ENCODE measurements around the gene SPTY2D1. TPM values are rescaled to one million over a fixed set of nuclear protein-coding genes. Genes with fewer than 3 reads are reported as not detected.
"Not testable (repeated sequence)": the region's sequence is repeated elsewhere in the genome, so short reads cannot be mapped to it uniquely, and the experiment has no call there.

SPTY2D1 gene
- 10.9 TPM for total RNA-seq (ENCODE audit: unreplicated experiment)
- long read RNA-seq, full-length matches to known transcripts: 1 of 1 reads
- long read RNA-seq, partial matches to known transcripts: 0 of 1 reads
- long read RNA-seq, other reads (novel, unspliced or antisense): 0 of 1 reads

DNA sequence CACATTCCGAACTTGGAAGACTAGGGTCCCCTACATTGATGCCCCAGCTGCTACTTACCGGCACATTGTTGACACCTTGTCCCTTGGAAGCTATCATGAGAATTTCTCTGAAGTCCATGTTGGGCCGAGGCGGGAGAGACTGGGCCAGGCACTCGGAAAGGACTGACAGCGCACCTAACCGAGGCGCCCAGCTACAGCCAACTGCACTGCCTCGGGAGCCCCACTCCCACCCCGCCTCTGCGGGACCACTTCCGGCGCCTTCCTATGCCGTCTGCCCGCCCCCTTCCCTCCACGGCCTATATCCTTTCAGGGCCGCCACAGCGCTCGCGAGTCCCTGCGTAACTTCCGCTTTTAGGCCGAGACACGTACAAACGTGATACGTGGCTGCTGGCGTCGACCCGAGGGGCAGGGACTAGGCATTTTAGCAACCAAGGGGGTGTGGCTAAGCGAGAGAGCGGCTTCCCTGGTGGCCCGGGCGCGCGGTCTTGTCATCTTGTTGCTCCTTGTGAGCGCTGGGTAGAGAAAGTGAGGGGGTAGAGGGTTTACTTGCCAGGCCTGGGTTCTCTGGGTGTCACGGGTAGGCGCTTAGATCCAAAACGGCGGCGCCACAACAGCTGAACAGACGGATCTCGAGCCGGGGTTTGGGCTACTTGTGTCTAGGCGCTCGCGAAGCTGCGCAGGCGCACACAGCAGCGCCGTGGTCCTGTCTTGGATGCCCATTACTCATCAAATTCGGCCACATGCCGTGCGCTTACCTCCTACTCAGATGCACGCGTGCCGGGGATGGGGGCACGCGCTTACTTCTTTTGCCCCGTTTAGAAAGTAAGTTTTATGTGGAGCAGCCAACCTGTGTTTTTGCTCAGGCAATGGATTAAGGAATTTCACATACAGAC, at the start of gene SPTY2D1:
SPTY2D1 (minus strand) TSS at position 203 of the 893 bp plus-strand sequence; CDS start at position 118, 85 bp downstream.
- DNase-seq: peak; percentile 97
- Mint-ChIP-seq H3K4me3 (ENCODE audit: unreplicated experiment) (peak within 1 kb of the TSS; percentile 98), H3K36me3 (ENCODE audit: unreplicated experiment) (no peaks in the 10 kb centered on the region), H3K9me3 (ENCODE audit: unreplicated experiment) (peaks cover 12% of the 10 kb centered on the region), H3K27me3 (ENCODE audit: unreplicated experiment) (no peaks in the 10 kb centered on the region), H3K27ac (ENCODE audit: unreplicated experiment) (peak within 1 kb of the TSS; percentile 100), H3K4me1 (ENCODE audit: low read depth, unreplicated experiment) (peaks cover 6% of the 10 kb centered on the region)
- TF ChIP-seq CTCF (IDR thresholded peaks at IDR 0.05; ENCODE audit: partially characterized antibody, unreplicated experiment): no peak

DNA sequence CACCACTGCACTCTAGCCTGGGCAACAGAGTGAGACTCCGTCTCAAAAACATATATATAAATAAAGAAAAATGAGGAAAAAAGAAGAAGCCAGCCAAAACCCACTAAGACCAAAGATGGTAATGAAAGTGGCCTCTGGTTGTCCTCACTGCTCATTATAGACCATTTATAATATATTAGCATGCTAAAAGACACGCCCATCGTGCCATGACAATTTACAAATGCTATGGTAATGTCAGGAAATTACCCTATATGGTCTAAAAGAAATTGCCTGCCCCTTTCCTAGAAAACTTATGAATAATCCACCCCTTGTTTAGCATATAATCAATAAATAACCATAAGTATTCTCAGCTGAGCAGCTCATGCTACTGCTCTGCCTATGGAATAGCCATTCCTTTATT, 48.3 kb upstream of the SPTY2D1 start:
- no peak for TF ChIP-seq CTCF (IDR thresholded peaks at IDR 0.05; ENCODE audit: partially characterized antibody, unreplicated experiment)
- H3K27ac Mint-ChIP-seq (ENCODE audit: unreplicated experiment): no peak overlapping the region
- H3K9me3 Mint-ChIP-seq (ENCODE audit: unreplicated experiment): no peaks in the 10 kb centered on the region

GRCh38 chr11:18681949-18682348, 47.8 kb upstream of the SPTY2D1 start:
- DNase-seq; H3K9me3 Mint-ChIP-seq (ENCODE audit: unreplicated experiment); H3K27ac Mint-ChIP-seq (ENCODE audit: unreplicated experiment); H3K27me3 Mint-ChIP-seq (ENCODE audit: unreplicated experiment); H3K4me3 Mint-ChIP-seq (ENCODE audit: unreplicated experiment); H3K36me3 Mint-ChIP-seq (ENCODE audit: unreplicated experiment); H3K4me1 Mint-ChIP-seq (ENCODE audit: low read depth, unreplicated experiment): not testable (repeated sequence)

More for the DNA sequence above, 48.3 kb upstream of the SPTY2D1 start:
- H3K36me3 Mint-ChIP-seq (ENCODE audit: unreplicated experiment): no peaks in the 10 kb centered on the region
- H3K4me1 Mint-ChIP-seq (ENCODE audit: low read depth, unreplicated experiment): no peaks in the 10 kb centered on the region
- H3K27me3 Mint-ChIP-seq (ENCODE audit: unreplicated experiment): peaks cover 3% of the 10 kb centered on the region
- no peak overlapping the region for H3K4me3 Mint-ChIP-seq (ENCODE audit: unreplicated experiment)
- DNase-seq: no peak

DNA sequence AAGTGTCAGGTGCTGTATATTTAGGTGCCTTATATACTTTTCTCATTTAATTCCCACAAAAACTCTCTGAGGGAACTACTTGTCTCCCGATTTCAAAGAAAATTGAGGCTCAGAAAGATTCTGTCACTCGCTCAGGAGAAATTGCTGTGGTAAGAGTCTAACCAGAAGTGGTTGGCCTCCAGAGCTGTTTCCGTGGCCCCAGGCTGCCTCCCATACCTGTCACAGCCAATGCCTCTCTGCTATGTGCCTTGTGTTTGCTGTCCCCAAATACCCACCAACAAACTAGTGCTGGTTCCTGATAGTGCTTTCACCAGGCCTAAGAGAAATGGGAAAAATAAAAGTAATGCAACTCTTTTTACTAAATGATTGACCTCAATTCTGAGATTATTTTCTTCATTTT, 43.4 kb upstream of the SPTY2D1 start:
- no peaks in the 10 kb centered on the region for H3K4me1 Mint-ChIP-seq (ENCODE audit: low read depth, unreplicated experiment)
- H3K4me3 Mint-ChIP-seq (ENCODE audit: unreplicated experiment): no peak overlapping the region
- DNase-seq: no peak
- H3K27me3 Mint-ChIP-seq (ENCODE audit: unreplicated experiment): no peaks in the 10 kb centered on the region
- no peak overlapping the region for H3K27ac Mint-ChIP-seq (ENCODE audit: unreplicated experiment)
- TF ChIP-seq CTCF (IDR thresholded peaks at IDR 0.05; ENCODE audit: partially characterized antibody, unreplicated experiment): no peak
- H3K9me3 Mint-ChIP-seq (ENCODE audit: unreplicated experiment): no peaks in the 10 kb centered on the region
- H3K36me3 Mint-ChIP-seq (ENCODE audit: unreplicated experiment): no peaks in the 10 kb centered on the region

- Mint-ChIP-seq H3K27me3 (ENCODE audit: unreplicated experiment) (no peaks in the 10 kb centered on the region), H3K27ac (ENCODE audit: unreplicated experiment) (no peak overlapping the region), H3K9me3 (ENCODE audit: unreplicated experiment) (no peaks in the 10 kb centered on the region), H3K36me3 (ENCODE audit: unreplicated experiment) (no peaks in the 10 kb centered on the region), H3K4me3 (ENCODE audit: unreplicated experiment) (no peak overlapping the region), H3K4me1 (ENCODE audit: low read depth, unreplicated experiment) (no peaks in the 10 kb centered on the region)
- no peak for TF ChIP-seq CTCF (IDR thresholded peaks at IDR 0.05; ENCODE audit: partially characterized antibody, unreplicated experiment)
- DNase-seq: no peak
Observed at GRCh38 chr11:18676803-18677202, 42.7 kb upstream of the SPTY2D1 start.

DNA sequence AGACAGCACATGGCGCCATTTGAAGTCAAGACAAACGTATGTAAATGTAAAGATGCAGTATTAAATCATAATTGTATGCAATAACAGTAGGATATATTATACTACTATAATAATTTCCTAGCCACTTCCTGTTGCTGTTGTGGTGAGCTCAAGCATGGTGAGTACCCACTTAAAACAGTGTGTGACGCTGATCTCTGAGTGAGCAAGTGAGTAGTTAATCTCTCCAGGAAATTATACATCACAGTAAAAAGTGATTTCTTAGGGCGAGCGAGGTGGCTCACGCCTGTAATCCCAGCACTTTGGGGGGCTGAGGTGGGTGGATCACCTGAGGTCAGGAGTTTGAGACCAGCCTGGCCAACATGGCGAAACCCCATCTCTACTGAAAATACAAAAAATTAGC, 38.1 kb upstream of the SPTY2D1 start:
- H3K4me1 Mint-ChIP-seq (ENCODE audit: low read depth, unreplicated experiment); H3K4me3 Mint-ChIP-seq (ENCODE audit: unreplicated experiment); DNase-seq; H3K27ac Mint-ChIP-seq (ENCODE audit: unreplicated experiment); H3K9me3 Mint-ChIP-seq (ENCODE audit: unreplicated experiment); H3K36me3 Mint-ChIP-seq (ENCODE audit: unreplicated experiment); H3K27me3 Mint-ChIP-seq (ENCODE audit: unreplicated experiment): not testable (repeated sequence)
